Upper lobe of left lung (tissue), 4 donors: ENCODE data around the gene RPL37.

ENCODE experiments used
- CTCF ChIP-seq, 6 experiments: fragments of 450-650 bp in 4 of 6; fragments of 200-600 bp in 2 of 6; sonication (generic) in 2 of 6; IDR thresholded peaks; one replicate each; pipeline ENCODE4 v1.5.1; 2016 to 2019; ENCODE audit warnings: antibody characterized with exemption in 6 of 6
- EP300 ChIP-seq, 4 donors: sonication (generic); formaldehyde crosslinking; IDR thresholded peaks; one replicate each; pipeline ENCODE4 v1.5.1; 2017; ENCODE audit warnings: antibody characterized with exemption in 4 of 4, control low read depth in 2 of 4
- POLR2A ChIP-seq, 4 donors: fragments of 450-650 bp; IDR thresholded peaks; one replicate each; pipeline ENCODE4 v1.5.1; 2016 to 2017; ENCODE audit warnings: antibody characterized with exemption in 4 of 4, mild to moderate bottlenecking in 2 of 4
- POLR2AphosphoS5 ChIP-seq, 2 donors: sonication (generic); formaldehyde crosslinking; IDR thresholded peaks; one replicate each; pipeline ENCODE4 v1.5.1; 2017; ENCODE audit warnings: antibody characterized with exemption in 2 of 2

- peak; percentile 70 to 89 (median 84) for TF ChIP-seq CTCF (IDR thresholded peaks at IDR 0.05)
- peak in 1 of 4 donors; percentile 71 for TF ChIP-seq POLR2A (IDR thresholded peaks at IDR 0.05)
- TF ChIP-seq POLR2AphosphoS5 (IDR thresholded peaks at IDR 0.05) = peak; percentile 44 to 64
- no peak for TF ChIP-seq EP300 (IDR thresholded peaks at IDR 0.05)
Observed at GRCh38 chr5:40798012-40798800, 36.8 kb downstream of the RPL37 start, which contains the start of gene PRKAA1.
